H1 (cell line): Measurements from ENCODE around the gene SEZ6. TPM values are rescaled to one million over a fixed set of nuclear protein-coding genes. Genes with fewer than 3 reads are reported as not detected.

Source experiments
- CTCF ChIA-PET: fragments of 300-600 bp; sonication (Branson Sonifier 250); formaldehyde crosslinking; loops from one replicate; lab custom pipeline; 2021; ENCODE audit not compliant: partially characterized antibody; lab: Charles Lee
- POLR2A ChIA-PET: fragments of 300-600 bp; sonication (Branson Sonifier 250); formaldehyde crosslinking; loops from one replicate; lab custom pipeline; 2021; ENCODE audit warnings: inconsistent platforms; ENCODE audit not compliant: partially characterized antibody; lab: Charles Lee
- DNase-seq, 2 experiments: peaks; one replicate each; pipeline versions ENCODE4 v3.0.0 to v3.0.0-alpha.2; 2010 to 2022; ENCODE audit warnings: low spot score in 2 of 2, low read depth in 1 of 2, mixed read lengths in 1 of 2
- FAIRE-seq: peaks from 2 replicates; lab custom pipeline; 2011; peaks lifted over from hg19 to GRCh38; lab: Jason Lieb, UNC
- H2AFZ ChIP-seq: 2 replicates; pipeline ENCODE4 v1.8.1; 2012; ENCODE audit warnings: low read length, inconsistent platforms
- H2AK5ac ChIP-seq: 2 replicates; pipeline ENCODE4 v1.6.1; 2013; ENCODE audit warnings: low read depth, low read length
- H2BK120ac ChIP-seq: replicated peaks from 2 replicates; pipeline ENCODE3; 2013; ENCODE audit warnings: low read depth, low read length, inconsistent platforms
- H2BK12ac ChIP-seq: 2 replicates; pipeline ENCODE4 v1.6.1; 2013; ENCODE audit warnings: low read depth, low read length
- H2BK15ac ChIP-seq: 2 replicates; pipeline ENCODE4 v1.6.1; 2013; ENCODE audit warnings: low read length
- H2BK20ac ChIP-seq: 2 replicates; pipeline ENCODE4 v1.6.1; 2013; ENCODE audit warnings: low read length
- H2BK5ac ChIP-seq: 2 replicates; pipeline ENCODE4 v1.6.1; 2013; ENCODE audit warnings: low read depth, low read length
- H3K14ac ChIP-seq: 2 replicates; pipeline ENCODE4 v1.6.1; 2013; ENCODE audit warnings: inconsistent platforms; ENCODE audit not compliant: insufficient read length
- H3K18ac ChIP-seq: 2 replicates; pipeline ENCODE4 v1.6.1; 2013; ENCODE audit warnings: low read length; ENCODE audit errors: extremely low read depth
- H3K23ac ChIP-seq: 2 replicates; pipeline ENCODE4 v1.6.1; 2013; ENCODE audit warnings: inconsistent platforms; ENCODE audit not compliant: insufficient read length
- H3K23me2 ChIP-seq: 2 replicates; pipeline ENCODE4 v1.6.1; 2013; ENCODE audit warnings: low read depth, low read length
- H3K27ac ChIP-seq: 2 replicates; pipeline ENCODE4 v1.6.1; 2011; ENCODE audit warnings: low read depth, low read length, inconsistent platforms
- H3K27me3 ChIP-seq, 4 experiments: replicated peaks in 1 of 4; 1 replicate in 1 of 4; 2 replicates in 3 of 4; pipeline versions ENCODE4 v1.6.1 to v1.8.1; 2011 to 2013; ENCODE audit warnings: low read length in 3 of 4, mild to moderate bottlenecking in 3 of 4, inconsistent platforms in 2 of 4, mixed read lengths in 2 of 4, moderate library complexity in 1 of 4; ENCODE audit not compliant: control insufficient read depth in 3 of 4, insufficient read depth in 3 of 4; ENCODE audit errors: extremely low read depth in 1 of 4
- H3K36me3 ChIP-seq, 4 experiments: 2 replicates each; pipeline versions ENCODE4 v1.6.1 to v1.8.1; 2011 to 2013; ENCODE audit warnings: mild to moderate bottlenecking in 4 of 4, low read length in 3 of 4, moderate library complexity in 2 of 4, control low read depth in 1 of 4, inconsistent platforms in 1 of 4; ENCODE audit not compliant: insufficient read depth in 4 of 4, control insufficient read depth in 2 of 4
- H3K4ac ChIP-seq: replicated peaks from 2 replicates; pipeline ENCODE3; 2013; ENCODE audit warnings: low read length, low read depth, mixed read lengths, inconsistent platforms; ENCODE audit not compliant: insufficient read length
- H3K4me1 ChIP-seq, 4 experiments: replicated peaks in 1 of 4; 1 replicate in 1 of 4; 2 replicates in 3 of 4; pipeline versions ENCODE4 v1.6.1 to v1.8.1; 2011 to 2013; ENCODE audit warnings: low read length in 3 of 4, inconsistent platforms in 2 of 4, mixed read lengths in 1 of 4; ENCODE audit not compliant: insufficient read depth in 4 of 4, control insufficient read depth in 3 of 4
- H3K4me2 ChIP-seq, 2 experiments: 2 replicates each; pipeline versions ENCODE4 v1.6.1 to v1.8.1; 2011 to 2013; ENCODE audit warnings: low read depth in 2 of 2, low read length in 2 of 2, control low read depth in 1 of 2, inconsistent platforms in 1 of 2, mild to moderate bottlenecking in 1 of 2; ENCODE audit not compliant: insufficient read depth in 1 of 2
- H3K4me3 ChIP-seq, 4 experiments: fragments of 200-600, 300-600 bp in 1 of 4; sonication (generic), shearing (Covaris generic), sonication (Bioruptor Twin) in 1 of 4; 2 replicates each; pipeline versions ENCODE4 v1.5.1 to v1.8.1; 2011 to 2016; ENCODE audit warnings: low read length in 4 of 4, low read depth in 3 of 4, control low read depth in 2 of 4, inconsistent platforms in 2 of 4, mild to moderate bottlenecking in 2 of 4, mixed read lengths in 1 of 4, moderate library complexity in 1 of 4; ENCODE audit not compliant: insufficient read depth in 2 of 4; ENCODE audit errors: extremely low read depth in 1 of 4
- H3K56ac ChIP-seq: replicated peaks from 2 replicates; pipeline ENCODE3; 2013; ENCODE audit warnings: low read depth, mild to moderate bottlenecking, mixed read lengths, low read length, inconsistent platforms; ENCODE audit not compliant: insufficient read length
- H3K79me1 ChIP-seq: 2 replicates; pipeline ENCODE4 v1.6.1; 2013; ENCODE audit warnings: low read depth, low read length, control low read depth
- H3K79me2 ChIP-seq, 2 experiments: 2 replicates each; pipeline versions ENCODE4 v1.6.1 to v1.8.1; 2012 to 2013; ENCODE audit warnings: low read length in 2 of 2, mild to moderate bottlenecking in 2 of 2, inconsistent platforms in 1 of 2; ENCODE audit not compliant: insufficient read depth in 2 of 2, control insufficient read depth in 1 of 2
- H3K9ac ChIP-seq, 4 experiments: replicated peaks in 1 of 4; 1 replicate in 1 of 4; 2 replicates in 3 of 4; pipeline versions ENCODE4 v1.6.1 to v1.8.1; 2011 to 2013; ENCODE audit warnings: low read depth in 3 of 4, low read length in 3 of 4, control low read depth in 2 of 4, mild to moderate bottlenecking in 2 of 4, moderate library complexity in 2 of 4, inconsistent platforms in 1 of 4; ENCODE audit errors: extremely low read depth in 1 of 4
- H3K9me3 ChIP-seq, 2 experiments: 2 replicates each; pipeline versions ENCODE4 v1.6.1 to v1.8.1; 2012 to 2013; ENCODE audit warnings: mild to moderate bottlenecking in 2 of 2, moderate library complexity in 2 of 2, control low read depth in 1 of 2, inconsistent platforms in 1 of 2, low read depth in 1 of 2, low read length in 1 of 2, mixed read lengths in 1 of 2; ENCODE audit not compliant: insufficient read depth in 2 of 2
- H4K20me1 ChIP-seq, 2 experiments: replicated peaks in 1 of 2; 2 replicates each; pipeline versions ENCODE3 to v1.8.1; 2011 to 2013; ENCODE audit warnings: inconsistent platforms in 2 of 2, low read length in 2 of 2, mild to moderate bottlenecking in 1 of 2; ENCODE audit not compliant: insufficient read depth in 2 of 2, control insufficient read depth in 1 of 2
- H4K5ac ChIP-seq: 2 replicates; pipeline ENCODE4 v1.6.1; 2013; ENCODE audit warnings: low read length, low read depth, mixed read lengths, inconsistent platforms; ENCODE audit not compliant: insufficient read length
- H4K8ac ChIP-seq: 2 replicates; pipeline ENCODE4 v1.8.0; 2013; ENCODE audit warnings: mild to moderate bottlenecking, moderate library complexity, low read length, inconsistent platforms; ENCODE audit not compliant: insufficient read depth; ENCODE audit errors: extremely low read depth
- H4K91ac ChIP-seq: replicated peaks from 2 replicates; pipeline ENCODE3; 2013; ENCODE audit warnings: low read length, mixed read lengths, inconsistent platforms; ENCODE audit not compliant: insufficient read length
- BCL11A ChIP-seq, 2 experiments: IDR thresholded peaks; one replicate each; pipeline ENCODE4 v1.6.1; 2011; ENCODE audit warnings: low read depth in 2 of 2, low read length in 2 of 2, mild to moderate bottlenecking in 2 of 2
- JUND ChIP-seq: IDR thresholded peaks from 2 replicates; pipeline ENCODE4 v1.6.1; 2011; ENCODE audit warnings: mild to moderate bottlenecking, improper control_type of control experiment, low read length
- KDM1A ChIP-seq: fragments of 200-600, 300-600 bp; sonication (generic); IDR thresholded peaks from 2 replicates; pipeline ENCODE4 v1.7.1; 2016; ENCODE audit warnings: mild to moderate bottlenecking, low read length, borderline replicate concordance
- NANOG ChIP-seq: IDR thresholded peaks from 2 replicates; pipeline ENCODE4 v1.6.1; 2011; ENCODE audit warnings: low read length, low read depth, mild to moderate bottlenecking, inconsistent platforms; ENCODE audit not compliant: insufficient read depth, poor library complexity, severe bottlenecking
- RAD21 ChIP-seq, 2 experiments: IDR thresholded peaks in 1 of 2; conservative IDR thresholded peaks in 1 of 2; 2 replicates each; pipeline ENCODE4 v1.6.1; 2011; ENCODE audit warnings: low read depth in 2 of 2, low read length in 2 of 2, improper control_type of control experiment in 1 of 2, inconsistent platforms in 1 of 2, mild to moderate bottlenecking in 1 of 2, moderate library complexity in 1 of 2
- RXRA ChIP-seq: IDR thresholded peaks from 2 replicates; pipeline ENCODE4 v1.6.1; 2011; ENCODE audit warnings: low read depth, mild to moderate bottlenecking, low read length, moderate library complexity; ENCODE audit not compliant: insufficient read depth
- SIN3A ChIP-seq, 2 experiments: IDR thresholded peaks in 1 of 2; conservative IDR thresholded peaks in 1 of 2; 2 replicates each; pipeline ENCODE4 v1.6.1; 2011 to 2012; ENCODE audit warnings: low read length in 2 of 2, improper control_type of control experiment in 1 of 2, low read depth in 1 of 2, mild to moderate bottlenecking in 1 of 2
- SIX5 ChIP-seq: IDR thresholded peaks from 2 replicates; pipeline ENCODE4 v1.6.1; 2011; ENCODE audit warnings: mild to moderate bottlenecking, low read depth, low read length
- SUZ12 ChIP-seq: fragments of 200-600 bp; sonication (generic); IDR thresholded peaks from 2 replicates; pipeline ENCODE4 v1.6.1; 2012; ENCODE audit warnings: mild to moderate bottlenecking, inconsistent platforms, low read length, moderate library complexity, mixed read lengths
- YY1 ChIP-seq: IDR thresholded peaks from 2 replicates; pipeline ENCODE4 v1.6.1; 2011; ENCODE audit warnings: low read depth, mild to moderate bottlenecking, low read length
- ZNF274 ChIP-seq: IDR thresholded peaks from 2 replicates; pipeline ENCODE4 v1.7.0; 2012; ENCODE audit warnings: low read length, borderline replicate concordance; ENCODE audit errors: extremely low read depth
- WGBS, 2 experiments: shearing (Covaris generic) in 1 of 2; methylation state at CpG; one replicate each; pipeline versions ENCODE4 v1.1.6 to v1.1.7; 2013 to 2015; ENCODE audit warnings: low lambda C conversion rate in 2 of 2, mixed read lengths in 2 of 2, inconsistent platforms in 1 of 2, low coverage in 1 of 2, missing lambda C conversion rate in 1 of 2; ENCODE audit not compliant: insufficient replicate concordance in 2 of 2, insufficient coverage in 1 of 2, insufficient read length in 1 of 2; ENCODE audit errors: extremely low coverage in 1 of 2, missing lambda C conversion rate in 1 of 2; 5-methylcytosine and 5-hydroxymethylcytosine counted together
- polyA plus RNA-seq, 7 experiments: library from polyadenylated mRNA; depleted of rRNA in 3 of 7; stranded (reverse) in 5 of 7; unstranded in 2 of 7; fragments of >200 nt in 5 of 7; fragments of 200-250 nt in 2 of 7; gene quantifications; 1 replicate in 5 of 7; 2 replicates in 1 of 7; 4 replicates in 1 of 7; pipeline versions ENCODE4 v1.2.1 to v1.2.3, GENCODE V29; 2011 to 2013; ENCODE audit warnings: missing spikeins in 2 of 7, mixed read lengths in 2 of 7
- total RNA-seq: library from RNA; stranded (reverse); fragmentation: NEBNext Ultra II Directional; extraction: Animal tissue kit (Norgen Biotek cat#: 25700); gene quantifications from 2 replicates; pipeline ENCODE4 v1.2.1, GENCODE V29; 2021

SEZ6 gene
- total and polyA plus RNA-seq, 2 of the 8 experiments (the other 6 are each of a cell fraction or from before 2014, with no cell fraction given): 6.9 to 16.1 TPM

GRCh38 chr17:28911411-28912045 lies 94.3 kb downstream of the SEZ6 start:
- Histone ChIP-seq H3K23ac (no peak overlapping the region), H2BK120ac (no peak overlapping the region), H2AK5ac (no peak overlapping the region), H4K5ac (no peak overlapping the region), H3K79me1 (peaks cover 3% of the 10 kb centered on the region; the same call in 1 of the 2 replicates), H2BK12ac (no peak overlapping the region), H3K4ac (no peak overlapping the region), H3K4me1 (peaks cover 0 to 6% (median 0%) of the 10 kb centered on the region in 4 experiments; a peak in 5 of 7 replicates), H4K20me1 (peaks cover 6 to 19% of the 10 kb centered on the region in 2 experiments), H3K4me2 (no peak overlapping the region), H2AFZ (no peak overlapping the region), H2BK20ac (no peak overlapping the region), H3K14ac (no peak overlapping the region), H3K36me3 (peaks cover 70 to 91% (median 90%) of the 10 kb centered on the region in 4 experiments), H3K23me2 (no peaks in the 10 kb centered on the region), H4K91ac (no peak overlapping the region), H3K9ac (no peak overlapping the region), H3K9me3 (no peaks in the 10 kb centered on the region), H2BK15ac (no peak overlapping the region), H3K18ac (no peak overlapping the region), H2BK5ac (0 out of 2 replicates have a peak overlapping the region, but pooled peaks have one; percentile 6), H3K56ac (no peak overlapping the region), H3K4me3 (no peak overlapping the region), H3K79me2 (0 out of 4 replicates have a peak, but pooled peaks cover 0 to 2% of the 10 kb centered on the region in 2 experiments), H3K27ac (no peak overlapping the region), H3K27me3 (no peaks in the 10 kb centered on the region), H4K8ac (peak overlapping the region; percentile 5; the same call in 1 of the 2 replicates)
- ChIA-PET CTCF (interaction anchor here (0.6 to 9.6 kb wide), 21 partner anchors 9 to 206 kb away, joined by 3 to 123 read pairs (median 4); partner anchors contain the start of genes DHRS13, FLOT2 and TLCD1), POLR2A (interaction anchor here (0.6 to 4.1 kb wide), 12 partner anchors 8 to 190 kb away, joined by 3 to 29 read pairs (median 4); partner anchors contain the start of genes DHRS13 and FLOT2)
- FAIRE-seq: no peak
- DNase-seq: no peak
- 98% methylated on average over 13 of the region's 13 CpGs; no CpG with 5 or more reads in 1 of the 2 experiments for WGBS, 2 experiments
- TF ChIP-seq RAD21 (IDR thresholded peaks at IDR 0.05 in 1 of 2, conservative IDR thresholded peaks at IDR 0.05 in 1 of 2; ENCODE audit: low read depth in 2 of 2, low read length in 2 of 2) (no peak), BCL11A (IDR thresholded peaks at IDR 0.05; ENCODE audit: low read depth in 2 of 2, low read length in 2 of 2) (no peak), JUND (no peak), YY1 (no peak), NANOG (no peak), ZNF274 (no peak), SUZ12 (no peak), SIN3A (conservative IDR thresholded peaks at IDR 0.05 in 1 of 2, IDR thresholded peaks at IDR 0.05 in 1 of 2; ENCODE audit: low read depth in 1 of 2, low read length in 2 of 2) (no peak), KDM1A (no peak), RXRA (no peak), SIX5 (no peak)
